Activated T-helper 1 cell treated with anti-CD3 and anti-CD28 coated beads, Interleukin-12 subunit alpha, Interleukin-12 subunit beta, Interleukin-2, Interleukin-4 antibody, amounts not matched to agents 30 ng/mL and 10 ng/mL and 1 ng/mL, durations not matched to agents 14 hours and 24 hours and 36 hours (primary cell): ENCODE results near the gene RPL35A. TPM values are rescaled to one million over a fixed set of nuclear protein-coding genes. Genes with fewer than 3 reads are reported as not detected.
"Not testable (repeated sequence)": the region's sequence is repeated elsewhere in the genome, so short reads cannot be mapped to it uniquely, and the experiment has no call there.

Source experiments
- DNase-seq: peaks from one replicate; pipeline ENCODE4 v3.0.0; 2021; ENCODE audit warnings: low spot score
- H3K27ac Mint-ChIP-seq: one replicate; pipeline ENCODE4 v1.8.0; 2021; ENCODE audit warnings: mild to moderate bottlenecking, mixed read lengths
- H3K27me3 Mint-ChIP-seq: one replicate; pipeline ENCODE4 v1.8.0; 2022; ENCODE audit warnings: mild to moderate bottlenecking, moderate library complexity, mixed read lengths; ENCODE audit not compliant: insufficient read depth
- H3K36me3 Mint-ChIP-seq: one replicate; pipeline ENCODE4 v1.8.0; 2021; ENCODE audit warnings: low read depth, mixed read lengths
- H3K4me1 Mint-ChIP-seq: one replicate; pipeline ENCODE4 v1.8.0; 2021; ENCODE audit warnings: low read depth, mixed read lengths
- H3K4me3 Mint-ChIP-seq: one replicate; pipeline ENCODE4 v1.8.0; 2021; ENCODE audit warnings: mild to moderate bottlenecking, moderate library complexity, mixed read lengths
- H3K9me3 Mint-ChIP-seq: one replicate; pipeline ENCODE4 v1.8.0; 2021; ENCODE audit warnings: mixed read lengths
- intact Hi-C: fragments of 100-400 bp; cut with micrococcal nuclease; formaldehyde crosslinking; loops from one replicate; pipeline ENCODE4 v1.15.1; 2024
- total RNA-seq: library from RNA; stranded (reverse); gene quantifications from 2 replicates; pipeline ENCODE4 v1.2.3, GENCODE V29; 2022

Gene RPL35A
- total RNA-seq, 1 donor from 2014 or later = 1,262 TPM

GRCh38 chr3:197957790-197958133 is 7.8 kb downstream of the RPL35A start:
- no peaks in the 10 kb centered on the region for H3K9me3 Mint-ChIP-seq
- intact Hi-C loops = no loop called here
- H3K36me3 Mint-ChIP-seq = peaks cover 46% of the 10 kb centered on the region
- no peaks in the 10 kb centered on the region for H3K27me3 Mint-ChIP-seq
- no peak for DNase-seq
- H3K4me3 Mint-ChIP-seq = no peak overlapping the region
- peaks cover 72% of the 10 kb centered on the region for H3K4me1 Mint-ChIP-seq
- peak overlapping the region; percentile 23 for H3K27ac Mint-ChIP-seq

GRCh38 chr3:197958346-197958745 is 8.4 kb downstream of the RPL35A start:
- DNase-seq = no peak
- H3K36me3 Mint-ChIP-seq = peaks cover 41% of the 10 kb centered on the region
- peak overlapping the region; percentile 79 for H3K27ac Mint-ChIP-seq
- no peaks in the 10 kb centered on the region for H3K27me3 Mint-ChIP-seq
- intact Hi-C loops = no loop called here
- H3K4me1 Mint-ChIP-seq = peaks cover 66% of the 10 kb centered on the region
- no peaks in the 10 kb centered on the region for H3K9me3 Mint-ChIP-seq
- peak overlapping the region; percentile 86 for H3K4me3 Mint-ChIP-seq

- intact Hi-C loops, H3K27me3 Mint-ChIP-seq, H3K9me3 Mint-ChIP-seq, DNase-seq, H3K27ac Mint-ChIP-seq: not testable (repeated sequence)
- peaks cover 61% of the 10 kb centered on the region for H3K4me1 Mint-ChIP-seq
- peaks cover 36% of the 10 kb centered on the region for H3K36me3 Mint-ChIP-seq
- H3K4me3 Mint-ChIP-seq = peak overlapping the region; percentile 86
These were observed 8.9 kb downstream of the RPL35A start for GRCh38 chr3:197958848-197959247.

GRCh38 chr3:197959500-197959890 is 9.5 kb downstream of the RPL35A start:
- peaks cover 31% of the 10 kb centered on the region for H3K36me3 Mint-ChIP-seq
- no peak for DNase-seq
- H3K27ac Mint-ChIP-seq = peak overlapping the region; percentile 93
- peak overlapping the region; percentile 86 for H3K4me3 Mint-ChIP-seq
- H3K4me1 Mint-ChIP-seq = peaks cover 56% of the 10 kb centered on the region
- H3K27me3 Mint-ChIP-seq = no peaks in the 10 kb centered on the region
- intact Hi-C loops = no loop called here
- H3K9me3 Mint-ChIP-seq = no peaks in the 10 kb centered on the region

GRCh38 chr3:197959891-197960693 is 10.1 kb downstream of the RPL35A start, which contains the start of gene LMLN:
Gene LMLN (plus strand): TSS chr3:197960217. CDS start chr3:197960246, 29 bp downstream.
- intact Hi-C loops = loop anchor here (1.0 to 5.0 kb wide), 5 partner anchors 10 to 208 kb away; partner anchors contain the start of gene RPL35A
- peaks cover 51% of the 10 kb centered on the region for H3K4me1 Mint-ChIP-seq
- H3K27me3 Mint-ChIP-seq = no peaks in the 10 kb centered on the region
- peak; percentile 94 for DNase-seq
- peak within 1 kb of the TSS; percentile 93 for H3K27ac Mint-ChIP-seq
- H3K36me3 Mint-ChIP-seq = peaks cover 25% of the 10 kb centered on the region
- H3K9me3 Mint-ChIP-seq = no peaks in the 10 kb centered on the region
- H3K4me3 Mint-ChIP-seq = peak within 1 kb of the TSS; percentile 86

GRCh38 chr3:197960694-197961581 is 10.9 kb downstream of the RPL35A start:
- H3K27ac Mint-ChIP-seq = peak overlapping the region; percentile 93
- no peaks in the 10 kb centered on the region for H3K9me3 Mint-ChIP-seq
- intact Hi-C loops = loop anchor here (1.0 to 5.0 kb wide), 5 partner anchors 11 to 209 kb away; partner anchors contain the start of gene RPL35A
- DNase-seq = no peak
- H3K4me3 Mint-ChIP-seq = peak overlapping the region; percentile 86
- H3K27me3 Mint-ChIP-seq = no peaks in the 10 kb centered on the region
- H3K36me3 Mint-ChIP-seq = peaks cover 20% of the 10 kb centered on the region
- peaks cover 51% of the 10 kb centered on the region for H3K4me1 Mint-ChIP-seq

- H3K27me3 Mint-ChIP-seq = no peaks in the 10 kb centered on the region
- peak overlapping the region; percentile 55 for H3K27ac Mint-ChIP-seq
- no peak for DNase-seq
- peak overlapping the region; percentile 65 for H3K4me3 Mint-ChIP-seq
- H3K36me3 Mint-ChIP-seq = peaks cover 15% of the 10 kb centered on the region
- H3K9me3 Mint-ChIP-seq = no peaks in the 10 kb centered on the region
- H3K4me1 Mint-ChIP-seq = peaks cover 51% of the 10 kb centered on the region
- intact Hi-C loops = loop anchor here (5.0 kb wide), 1 partner anchor 209 kb away; no protein-coding TSS in a partner anchor
These were observed 11.6 kb downstream of the RPL35A start for GRCh38 chr3:197961582-197961945.

GRCh38 chr3:197963019-197963637 is 13.1 kb downstream of the RPL35A start:
- intact Hi-C loops = loop anchor here (5.0 kb wide), 1 partner anchor 211 kb away; no protein-coding TSS in a partner anchor
- Mint-ChIP-seq H3K4me3 (no peak overlapping the region), H3K27me3 (no peaks in the 10 kb centered on the region), H3K36me3 (peaks cover 3% of the 10 kb centered on the region), H3K9me3 (peaks cover 10% of the 10 kb centered on the region), H3K4me1 (peaks cover 39% of the 10 kb centered on the region), H3K27ac (no peak overlapping the region)
- no peak for DNase-seq

GRCh38 chr3:197967337-197967989 is 17.5 kb downstream of the RPL35A start:
- H3K36me3 Mint-ChIP-seq, H3K4me1 Mint-ChIP-seq, intact Hi-C loops, H3K27me3 Mint-ChIP-seq, H3K27ac Mint-ChIP-seq, H3K4me3 Mint-ChIP-seq, DNase-seq: not testable (repeated sequence)
- peaks cover 16% of the 10 kb centered on the region for H3K9me3 Mint-ChIP-seq

GRCh38 chr3:197970588-197970987 is 20.6 kb downstream of the RPL35A start:
- H3K4me3 Mint-ChIP-seq = no peak overlapping the region
- H3K4me1 Mint-ChIP-seq = no peaks in the 10 kb centered on the region
- no peak for DNase-seq
- H3K27me3 Mint-ChIP-seq = peaks cover 3% of the 10 kb centered on the region
- intact Hi-C loops = no loop called here
- H3K27ac Mint-ChIP-seq = no peak overlapping the region
- H3K9me3 Mint-ChIP-seq = peaks cover 16% of the 10 kb centered on the region
- no peaks in the 10 kb centered on the region for H3K36me3 Mint-ChIP-seq

- intact Hi-C loops = no loop called here
- H3K27ac Mint-ChIP-seq = no peak overlapping the region
- H3K27me3 Mint-ChIP-seq = peaks cover 3% of the 10 kb centered on the region
- no peaks in the 10 kb centered on the region for H3K36me3 Mint-ChIP-seq
- H3K4me3 Mint-ChIP-seq = no peak overlapping the region
- DNase-seq = no peak
- no peaks in the 10 kb centered on the region for H3K9me3 Mint-ChIP-seq
- no peaks in the 10 kb centered on the region for H3K4me1 Mint-ChIP-seq
These were observed 24.0 kb downstream of the RPL35A start for GRCh38 chr3:197974016-197974415.

- DNase-seq = no peak
- intact Hi-C loops = no loop called here
- no peaks in the 10 kb centered on the region for H3K4me1 Mint-ChIP-seq
- no peak overlapping the region for H3K4me3 Mint-ChIP-seq
- H3K27ac Mint-ChIP-seq = no peak overlapping the region
- H3K27me3 Mint-ChIP-seq = peaks cover 4% of the 10 kb centered on the region
- no peaks in the 10 kb centered on the region for H3K36me3 Mint-ChIP-seq
- no peaks in the 10 kb centered on the region for H3K9me3 Mint-ChIP-seq
These were observed 25.3 kb downstream of the RPL35A start for GRCh38 chr3:197975311-197975710.
